Measurements from ENCODE around the gene SMC3. TPM values are rescaled to one million over a fixed set of nuclear protein-coding genes. Genes with fewer than 3 reads are reported as not detected.
A peak's percentile ranks its signal among the peaks of the same experiment; 100 is the strongest.

Gene SMC3
- total and polyA plus RNA-seq, 9 donors = 31.4 to 58.3 (median 45.6) TPM

GRCh38 chr10:110574420-110574819, 6.9 kb downstream of the SMC3 start:
- Histone ChIP-seq H3K4me1 (ENCODE audit: control insufficient read depth, insufficient read depth, low read length) (peaks cover 3% of the 10 kb centered on the region), H3K4me3 (ENCODE audit: low read length) (no peak overlapping the region), H3K9me3 (replicated peaks; ENCODE audit: control insufficient read depth, low read depth, low read length) (no peaks in the 10 kb centered on the region), H3K36me3 (ENCODE audit: control insufficient read depth, insufficient read depth, low read length) (peaks cover 14% of the 10 kb centered on the region), H3K27ac (ENCODE audit: low read length) (no peak overlapping the region), H3K27me3 (ENCODE audit: control insufficient read depth, insufficient read depth, low read length) (no peaks in the 10 kb centered on the region)
- 80% methylated on average over 1 of the region's 5 CpGs for WGBS (ENCODE audit: insufficient coverage)
- DNase-seq = no peak

GRCh38 chr10:110576220-110576619, 8.7 kb downstream of the SMC3 start:
- no peak overlapping the region for H3K4me3 ChIP-seq (ENCODE audit: low read length)
- no peaks in the 10 kb centered on the region for H3K4me1 ChIP-seq (ENCODE audit: control insufficient read depth, insufficient read depth, low read length)
- H3K36me3 ChIP-seq (ENCODE audit: control insufficient read depth, insufficient read depth, low read length) = peaks cover 12% of the 10 kb centered on the region
- DNase-seq = no peak
- WGBS (ENCODE audit: insufficient coverage) = no CpG with 5 or more reads among the region's 5 CpGs
- H3K9me3 ChIP-seq (replicated peaks; ENCODE audit: control insufficient read depth, low read depth, low read length) = no peaks in the 10 kb centered on the region
- H3K27me3 ChIP-seq (ENCODE audit: control insufficient read depth, insufficient read depth, low read length) = no peaks in the 10 kb centered on the region
- no peak overlapping the region for H3K27ac ChIP-seq (ENCODE audit: low read length)

- DNase-seq = no peak
- Histone ChIP-seq H3K36me3 (ENCODE audit: control insufficient read depth, insufficient read depth, low read length) (peaks cover 12% of the 10 kb centered on the region), H3K4me3 (ENCODE audit: low read length) (no peak overlapping the region), H3K27me3 (ENCODE audit: control insufficient read depth, insufficient read depth, low read length) (no peaks in the 10 kb centered on the region), H3K27ac (ENCODE audit: low read length) (no peak overlapping the region), H3K4me1 (ENCODE audit: control insufficient read depth, insufficient read depth, low read length) (no peaks in the 10 kb centered on the region), H3K9me3 (replicated peaks; ENCODE audit: control insufficient read depth, low read depth, low read length) (no peaks in the 10 kb centered on the region)
- WGBS (ENCODE audit: insufficient coverage) = no CpG with 5 or more reads among the region's 3 CpGs
Observed at GRCh38 chr10:110577056-110577455, 9.6 kb downstream of the SMC3 start.

GRCh38 chr10:110584006-110584405, 16.5 kb downstream of the SMC3 start:
- no CpG with 5 or more reads among the region's 3 CpGs for WGBS (ENCODE audit: insufficient coverage)
- Histone ChIP-seq H3K36me3 (ENCODE audit: control insufficient read depth, insufficient read depth, low read length) (peaks cover 33% of the 10 kb centered on the region), H3K4me1 (ENCODE audit: control insufficient read depth, insufficient read depth, low read length) (no peaks in the 10 kb centered on the region), H3K27ac (ENCODE audit: low read length) (no peak overlapping the region), H3K9me3 (replicated peaks; ENCODE audit: control insufficient read depth, low read depth, low read length) (no peaks in the 10 kb centered on the region), H3K27me3 (ENCODE audit: control insufficient read depth, insufficient read depth, low read length) (no peaks in the 10 kb centered on the region), H3K4me3 (ENCODE audit: low read length) (no peak overlapping the region)
- no peak for DNase-seq

GRCh38 chr10:110591760-110592159, 24.3 kb downstream of the SMC3 start:
- Histone ChIP-seq H3K27ac (ENCODE audit: low read length) (no peak overlapping the region), H3K4me3 (ENCODE audit: low read length) (no peak overlapping the region), H3K27me3 (ENCODE audit: control insufficient read depth, insufficient read depth, low read length) (no peaks in the 10 kb centered on the region), H3K36me3 (ENCODE audit: control insufficient read depth, insufficient read depth, low read length) (peaks cover 34% of the 10 kb centered on the region), H3K4me1 (ENCODE audit: control insufficient read depth, insufficient read depth, low read length) (no peaks in the 10 kb centered on the region), H3K9me3 (replicated peaks; ENCODE audit: control insufficient read depth, low read depth, low read length) (no peaks in the 10 kb centered on the region)
- no peak for DNase-seq
- 100% methylated on average over 1 of the region's 5 CpGs for WGBS (ENCODE audit: insufficient coverage)

GRCh38 chr10:110597476-110597875, 30.0 kb downstream of the SMC3 start:
- Histone ChIP-seq H3K27ac (ENCODE audit: low read length) (no peak overlapping the region), H3K36me3 (ENCODE audit: control insufficient read depth, insufficient read depth, low read length) (peaks cover 14% of the 10 kb centered on the region), H3K4me1 (ENCODE audit: control insufficient read depth, insufficient read depth, low read length) (no peaks in the 10 kb centered on the region), H3K9me3 (replicated peaks; ENCODE audit: control insufficient read depth, low read depth, low read length) (no peaks in the 10 kb centered on the region), H3K4me3 (ENCODE audit: low read length) (no peak overlapping the region), H3K27me3 (ENCODE audit: control insufficient read depth, insufficient read depth, low read length) (no peaks in the 10 kb centered on the region)
- no peak for DNase-seq
- WGBS (ENCODE audit: insufficient coverage) = no CpG with 5 or more reads among the region's 2 CpGs

- H3K4me3 ChIP-seq (ENCODE audit: low read length) = no peak overlapping the region
- peak; percentile 51 for DNase-seq
- no peaks in the 10 kb centered on the region for H3K4me1 ChIP-seq (ENCODE audit: control insufficient read depth, insufficient read depth, low read length)
- peaks cover 9% of the 10 kb centered on the region for H3K36me3 ChIP-seq (ENCODE audit: control insufficient read depth, insufficient read depth, low read length)
- H3K27ac ChIP-seq (ENCODE audit: low read length) = no peak overlapping the region
- no peaks in the 10 kb centered on the region for H3K9me3 ChIP-seq (replicated peaks; ENCODE audit: control insufficient read depth, low read depth, low read length)
- WGBS (ENCODE audit: insufficient coverage) = 86% methylated on average over 2 of the region's 2 CpGs
- no peaks in the 10 kb centered on the region for H3K27me3 ChIP-seq (ENCODE audit: control insufficient read depth, insufficient read depth, low read length)
Observed at GRCh38 chr10:110600487-110601101, 33.1 kb downstream of the SMC3 start.

GRCh38 chr10:110601581-110601980, 34.1 kb downstream of the SMC3 start:
- DNase-seq = no peak
- no peaks in the 10 kb centered on the region for H3K9me3 ChIP-seq (replicated peaks; ENCODE audit: control insufficient read depth, low read depth, low read length)
- 29% methylated on average over 1 of the region's 4 CpGs for WGBS (ENCODE audit: insufficient coverage)
- H3K27ac ChIP-seq (ENCODE audit: low read length) = no peak overlapping the region
- no peak overlapping the region for H3K4me3 ChIP-seq (ENCODE audit: low read length)
- no peaks in the 10 kb centered on the region for H3K4me1 ChIP-seq (ENCODE audit: control insufficient read depth, insufficient read depth, low read length)
- H3K27me3 ChIP-seq (ENCODE audit: control insufficient read depth, insufficient read depth, low read length) = no peaks in the 10 kb centered on the region
- H3K36me3 ChIP-seq (ENCODE audit: control insufficient read depth, insufficient read depth, low read length) = peaks cover 7% of the 10 kb centered on the region

- H3K27me3 ChIP-seq (ENCODE audit: control insufficient read depth, insufficient read depth, low read length) = no peaks in the 10 kb centered on the region
Observed at GRCh38 chr10:110608087-110608486, 40.6 kb downstream of the SMC3 start.

GRCh38 chr10:110609605-110610004, 42.1 kb downstream of the SMC3 start:
- DNase-seq = peak; percentile 32
- Histone ChIP-seq H3K4me1 (ENCODE audit: control insufficient read depth, insufficient read depth, low read length) (no peaks in the 10 kb centered on the region), H3K27ac (ENCODE audit: low read length) (no peak overlapping the region), H3K36me3 (ENCODE audit: control insufficient read depth, insufficient read depth, low read length) (no peaks in the 10 kb centered on the region), H3K27me3 (ENCODE audit: control insufficient read depth, insufficient read depth, low read length) (no peaks in the 10 kb centered on the region), H3K4me3 (ENCODE audit: low read length) (no peak overlapping the region), H3K9me3 (replicated peaks; ENCODE audit: control insufficient read depth, low read depth, low read length) (no peaks in the 10 kb centered on the region)
- WGBS (ENCODE audit: insufficient coverage) = 14% methylated on average over 1 of the region's 2 CpGs

More at GRCh38 chr10:110608087-110608486, 40.6 kb downstream of the SMC3 start:
- WGBS (ENCODE audit: insufficient coverage) = no CpG with 5 or more reads among the region's 6 CpGs
- DNase-seq = no peak
- no peaks in the 10 kb centered on the region for H3K4me1 ChIP-seq (ENCODE audit: control insufficient read depth, insufficient read depth, low read length)
- peaks cover 3% of the 10 kb centered on the region for H3K36me3 ChIP-seq (ENCODE audit: control insufficient read depth, insufficient read depth, low read length)
- no peak overlapping the region for H3K4me3 ChIP-seq (ENCODE audit: low read length)
- no peaks in the 10 kb centered on the region for H3K9me3 ChIP-seq (replicated peaks; ENCODE audit: control insufficient read depth, low read depth, low read length)
- no peak overlapping the region for H3K27ac ChIP-seq (ENCODE audit: low read length)

- Histone ChIP-seq H3K27me3 (ENCODE audit: control insufficient read depth, insufficient read depth, low read length) (no peaks in the 10 kb centered on the region), H3K4me1 (ENCODE audit: control insufficient read depth, insufficient read depth, low read length) (peaks cover 5% of the 10 kb centered on the region), H3K9me3 (replicated peaks; ENCODE audit: control insufficient read depth, low read depth, low read length) (no peaks in the 10 kb centered on the region), H3K36me3 (ENCODE audit: control insufficient read depth, insufficient read depth, low read length) (no peaks in the 10 kb centered on the region), H3K4me3 (ENCODE audit: low read length) (no peak overlapping the region), H3K27ac (ENCODE audit: low read length) (no peak overlapping the region)
- WGBS (ENCODE audit: insufficient coverage) = 35% methylated on average over 2 of the region's 3 CpGs
- DNase-seq = peak; percentile 71
Observed at GRCh38 chr10:110610308-110610774, 42.8 kb downstream of the SMC3 start.
